Psoas muscle (tissue), 8 donors: ENCODE data around the gene PCCA. TPM values are rescaled to one million over a fixed set of nuclear protein-coding genes. Genes with fewer than 3 reads are reported as not detected.

Experiments
- ATAC-seq, 4 donors: fragments of 200-7000 bp; cut with Tn5 transposase; one replicate each; pipeline ENCODE4 v1.9.1; 2020; ENCODE audit warnings: moderate library complexity in 3 of 4, mild to moderate bottlenecking in 2 of 4
- DNase-seq, 2 donors: peaks; one replicate each; pipeline ENCODE4 v3.0.0-alpha.2; 2020
- H3K27ac ChIP-seq: fragments of 200-600 bp; one replicate; pipeline ENCODE4 v1.8.0; 2022
- H3K27me3 ChIP-seq, 3 donors: fragments of 200-600 bp in 1 of 3; one replicate each; pipeline versions ENCODE4 v1.6.1 to v1.8.0; 2013 to 2022; ENCODE audit warnings: low read length in 2 of 3, mild to moderate bottlenecking in 2 of 3, moderate library complexity in 1 of 3; ENCODE audit not compliant: insufficient read depth in 3 of 3
- H3K36me3 ChIP-seq, 2 donors: fragments of 200-600 bp in 1 of 2; one replicate each; pipeline versions ENCODE4 v1.6.1 to v1.8.0; 2013 to 2022; ENCODE audit warnings: low read depth in 1 of 2, mild to moderate bottlenecking in 1 of 2, moderate library complexity in 1 of 2; ENCODE audit not compliant: insufficient read depth in 1 of 2
- H3K4me1 ChIP-seq: fragments of 200-600 bp; one replicate; pipeline ENCODE4 v1.8.0; 2022
- H3K4me3 ChIP-seq: fragments of 200-600 bp; one replicate; pipeline ENCODE4 v1.8.0; 2022; ENCODE audit warnings: mild to moderate bottlenecking
- H3K9me3 ChIP-seq: fragments of 200-600 bp; one replicate; pipeline ENCODE4 v1.8.0; 2022
- CTCF ChIP-seq: fragments of 200-600 bp; IDR thresholded peaks from one replicate; pipeline ENCODE4 v1.8.0; 2022; ENCODE audit warnings: antibody characterized with exemption
- WGBS, 3 donors: extraction: QIAGEN DNeasy Blood & Tissue Kit; methylation state at CpG; one replicate each; pipeline versions ENCODE4 v1.1.6 to v1.1.7; 2013; 5-methylcytosine and 5-hydroxymethylcytosine counted together
- intact Hi-C, 2 donors: fragments of 100-400 bp; cut with DNase I; formaldehyde crosslinking; loops; one replicate each; pipeline versions ENCODE4 v1.11.0 to v1.14.2; 2022
- polyA plus RNA-seq, 3 donors: library from polyadenylated mRNA; stranded (reverse); fragments of 200-250 nt; gene quantifications; one replicate each; pipeline ENCODE4 v1.2.3, GENCODE V29; 2013
- total RNA-seq, 4 donors: library from RNA; stranded (reverse); fragmentation: NEBNext Ultra II Directional in 2 of 4; extraction: Animal tissue kit (Norgen Biotek cat#: 25700) in 2 of 4; gene quantifications; one replicate each; pipeline versions ENCODE4 v1.2.1 to v1.2.4, GENCODE V29; 2021 to 2023
- donor health status: healthy with polysubstance abuse.
- donor health status: DM: no; HTN: no; CAD: no; lungs with moderate emphysema.
- donor health status: Bipolar disorder and iron deficiency.
- donor health status: healthy.
- donor health status: DM: yes; HTN: yes; CAD: no.
- donor health status: DM: no; HTN: no; CAD: no.
- donor health status: DM: no; HTN: no; CAD: no.
- donor health status: DM: yes; HTN: yes; CAD: no.

The PCCA gene
- total and polyA plus RNA-seq, 7 donors, result 6.2 to 23.9 (median 13.3) TPM

DNA sequence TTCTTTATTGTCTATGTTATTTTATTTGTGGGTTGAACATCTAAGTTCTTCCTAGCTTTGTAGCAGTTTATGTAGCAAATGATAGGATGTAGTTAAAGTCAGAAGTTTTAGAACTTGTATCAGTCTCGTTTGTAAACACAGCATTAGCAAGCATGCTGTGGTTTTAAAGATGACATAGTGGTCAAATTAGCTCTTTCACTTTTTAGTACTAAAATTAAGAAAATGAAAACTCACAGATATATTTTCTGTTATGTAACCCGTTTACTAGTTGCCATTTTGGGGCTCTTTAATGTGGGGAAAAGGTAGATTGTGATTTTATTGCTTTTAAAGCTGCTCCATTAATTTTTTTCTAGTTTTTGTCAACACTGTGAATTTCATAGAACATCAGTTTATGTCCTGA is 216.5 kb downstream of the PCCA start:
- TF ChIP-seq CTCF, result no peak
- DNase-seq (no peak), ATAC-seq (no peak)
- Histone ChIP-seq H3K9me3 (no peaks in the 10 kb centered on the region), H3K27me3 (no peaks in the 10 kb centered on the region), H3K36me3 (peaks cover 0 to 5% of the 10 kb centered on the region in 2 donors), H3K4me3 (no peak overlapping the region), H3K4me1 (no peaks in the 10 kb centered on the region), H3K27ac (no peak overlapping the region)
- intact Hi-C loops, result no loop called here
- WGBS, 3 donors, result 87 to 91% (median 88%) methylated on average over 2 of the region's 2 CpGs

GRCh38 chr13:100306030-100306429 is 217.1 kb downstream of the PCCA start:
- no peak for DNase-seq
- H3K4me1 ChIP-seq, result no peaks in the 10 kb centered on the region
- TF ChIP-seq CTCF, result no peak
- no peaks in the 10 kb centered on the region for H3K9me3 ChIP-seq
- WGBS, 3 donors, result 79 to 86% (median 83%) methylated on average over 4 of the region's 4 CpGs
- no peaks in the 10 kb centered on the region for H3K27me3 ChIP-seq
- H3K27ac ChIP-seq, result no peak overlapping the region
- no peak overlapping the region for H3K4me3 ChIP-seq
- ATAC-seq, result no peak
- peaks cover 0 to 5% of the 10 kb centered on the region in 2 donors for H3K36me3 ChIP-seq
- intact Hi-C loops, result no loop called here

DNA sequence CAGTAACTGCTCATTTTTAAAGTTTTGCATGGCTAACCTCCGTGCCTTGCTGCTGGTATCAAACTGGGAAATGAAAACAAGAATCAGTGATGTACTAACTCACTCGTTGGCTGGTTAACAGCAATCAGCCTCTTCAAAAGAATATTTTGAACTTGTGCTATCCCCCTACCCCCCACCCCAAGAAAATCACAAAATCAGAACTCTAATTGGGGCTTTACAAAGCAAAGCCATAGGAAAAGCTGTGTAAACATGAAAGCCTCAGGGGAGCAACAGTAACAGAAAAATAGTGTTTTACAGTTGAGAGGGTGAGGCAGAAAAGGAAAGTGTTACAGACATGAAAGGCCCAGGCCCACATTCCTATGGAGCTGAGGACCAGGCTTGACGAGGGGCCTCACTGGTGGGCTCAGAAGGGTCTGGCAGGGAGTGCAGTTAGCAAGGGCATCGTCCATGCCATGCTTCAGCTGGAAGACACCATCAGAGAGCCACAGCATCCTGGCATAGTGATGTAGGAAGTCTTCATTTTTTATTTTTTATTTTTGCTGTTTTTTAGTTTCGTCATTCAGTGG is 217.6 kb downstream of the PCCA start:
- no peak for TF ChIP-seq CTCF
- no peaks in the 10 kb centered on the region for H3K9me3 ChIP-seq
- intact Hi-C loops, result no loop called here
- no peak for ATAC-seq
- H3K27ac ChIP-seq, result no peak overlapping the region
- H3K36me3 ChIP-seq, result peaks cover 0 to 8% of the 10 kb centered on the region in 2 donors
- no peak for DNase-seq
- 73 to 77% (median 73%) methylated on average over 5 of the region's 5 CpGs for WGBS, 3 donors
- H3K4me1 ChIP-seq, result no peaks in the 10 kb centered on the region
- H3K27me3 ChIP-seq, result no peaks in the 10 kb centered on the region
- no peak overlapping the region for H3K4me3 ChIP-seq

DNA sequence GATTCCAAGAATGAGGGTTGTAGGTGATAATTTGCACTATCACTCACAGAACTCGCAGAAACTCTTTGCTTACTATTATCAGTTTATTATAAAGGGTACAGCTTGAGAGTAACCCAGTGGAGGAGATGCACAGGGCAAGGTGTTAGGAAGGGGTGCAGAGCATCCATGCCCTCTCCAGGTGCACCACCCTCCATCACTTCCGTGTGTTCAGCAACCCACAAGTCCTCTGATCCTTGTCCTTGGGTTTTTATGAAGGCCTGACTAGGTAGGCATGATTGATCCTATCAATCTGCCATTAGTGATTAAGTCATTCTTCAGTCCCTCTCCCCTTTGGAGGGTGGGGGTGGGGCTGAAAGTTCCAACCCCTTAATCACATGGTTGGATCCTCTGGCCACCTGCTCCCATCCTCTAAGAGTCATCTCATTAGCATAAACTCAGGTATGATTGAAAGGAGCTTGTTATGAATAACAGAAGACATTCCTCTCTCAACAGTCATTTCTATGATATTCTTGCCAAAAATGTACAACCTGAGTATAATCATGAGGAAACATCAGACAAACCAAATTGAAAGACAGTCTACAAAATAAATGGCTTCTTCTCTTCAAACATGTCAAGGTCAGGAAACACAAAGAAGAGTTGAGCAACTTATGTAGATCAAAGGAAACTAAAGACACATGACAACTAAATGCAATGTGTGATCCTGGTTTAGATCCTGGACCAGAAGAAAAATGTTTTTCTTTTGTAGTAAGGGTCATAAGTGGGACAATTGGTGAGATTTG is 225.4 kb downstream of the PCCA start:
- DNase-seq (no peak), ATAC-seq (no peak)
- Histone ChIP-seq H3K27me3 (no peaks in the 10 kb centered on the region), H3K4me3 (no peak overlapping the region), H3K4me1 (no peaks in the 10 kb centered on the region), H3K9me3 (no peaks in the 10 kb centered on the region), H3K27ac (no peak overlapping the region), H3K36me3 (peaks cover 0 to 24% of the 10 kb centered on the region in 2 donors)
- intact Hi-C loops, result no loop called here
- WGBS, 3 donors, result 96 to 98% (median 97%) methylated on average over 2 of the region's 2 CpGs
- TF ChIP-seq CTCF, result no peak
